Endothelial cell (in vitro differentiated cells): ENCODE data around the gene RAMP3. TPM values are rescaled to one million over a fixed set of nuclear protein-coding genes. Genes with fewer than 3 reads are reported as not detected.

ENCODE experiments used
- DNase-seq: peaks from one replicate; pipeline ENCODE4 v3.0.0; 2021; ENCODE audit warnings: low spot score
- H3K27ac Mint-ChIP-seq: one replicate; pipeline ENCODE4 v1.8.0; 2021; ENCODE audit warnings: mixed read lengths, inconsistent platforms; ENCODE audit not compliant: unreplicated experiment
- H3K27me3 Mint-ChIP-seq: one replicate; pipeline ENCODE4 v1.8.0; 2021; ENCODE audit warnings: mild to moderate bottlenecking, moderate library complexity, mixed read lengths, inconsistent platforms; ENCODE audit not compliant: unreplicated experiment
- H3K36me3 Mint-ChIP-seq: one replicate; pipeline ENCODE4 v1.8.0; 2021; ENCODE audit warnings: mild to moderate bottlenecking, low read depth, mixed read lengths, inconsistent platforms; ENCODE audit not compliant: unreplicated experiment
- H3K4me1 Mint-ChIP-seq: one replicate; pipeline ENCODE4 v1.8.0; 2021; ENCODE audit warnings: mild to moderate bottlenecking, mixed read lengths, inconsistent platforms; ENCODE audit not compliant: unreplicated experiment
- H3K4me3 Mint-ChIP-seq: one replicate; pipeline ENCODE4 v1.8.0; 2021; ENCODE audit warnings: mild to moderate bottlenecking, mixed read lengths, inconsistent platforms; ENCODE audit not compliant: unreplicated experiment
- H3K9me3 Mint-ChIP-seq: one replicate; pipeline ENCODE4 v1.8.0; 2021; ENCODE audit warnings: mixed read lengths, inconsistent platforms; ENCODE audit not compliant: unreplicated experiment
- total RNA-seq: library from RNA; stranded (reverse); fragmentation: NEBNext Ultra II Directional; extraction: Animal tissue kit (Norgen Biotek cat#: 25700); gene quantifications from one replicate; pipeline ENCODE4 v1.2.1, GENCODE V29; 2021; ENCODE audit not compliant: unreplicated experiment
- TF ChIP-seq, protein P1 (sequence below): fragments of 200-600 bp; sonication (generic); IDR thresholded peaks from one replicate; pipeline ENCODE4 v1.5.0; 2021; ENCODE audit warnings: antibody characterized with exemption; ENCODE audit not compliant: unreplicated experiment

The RAMP3 gene
- total RNA-seq, 1 donor from 2014 or later: 0.62 TPM

DNA sequence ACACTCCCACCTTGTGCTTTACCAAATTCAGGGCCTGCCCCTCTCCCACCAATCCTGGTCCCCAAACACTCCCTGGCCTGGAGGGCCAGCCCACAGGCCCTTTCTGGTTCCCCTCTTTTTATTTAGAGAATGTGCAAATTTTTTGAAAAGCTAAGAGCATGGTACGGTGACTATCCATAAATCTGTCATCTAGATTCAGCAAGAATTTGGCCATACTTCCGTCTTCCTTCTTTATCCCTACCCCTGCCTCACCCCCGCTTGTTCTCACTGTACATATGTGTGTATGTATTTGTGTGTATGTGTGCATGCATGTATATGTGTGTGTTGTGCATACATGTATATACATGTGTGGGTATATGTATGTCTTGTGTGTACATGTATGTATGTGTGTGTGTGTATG lies 38.0 kb upstream of the RAMP3 start:
- Mint-ChIP-seq H3K36me3 (no peaks in the 10 kb centered on the region), H3K27ac (no peak overlapping the region), H3K27me3 (peaks cover 14% of the 10 kb centered on the region), H3K4me3 (no peak overlapping the region), H3K4me1 (no peaks in the 10 kb centered on the region), H3K9me3 (no peaks in the 10 kb centered on the region)
- TF ChIP-seq, protein P1, sequence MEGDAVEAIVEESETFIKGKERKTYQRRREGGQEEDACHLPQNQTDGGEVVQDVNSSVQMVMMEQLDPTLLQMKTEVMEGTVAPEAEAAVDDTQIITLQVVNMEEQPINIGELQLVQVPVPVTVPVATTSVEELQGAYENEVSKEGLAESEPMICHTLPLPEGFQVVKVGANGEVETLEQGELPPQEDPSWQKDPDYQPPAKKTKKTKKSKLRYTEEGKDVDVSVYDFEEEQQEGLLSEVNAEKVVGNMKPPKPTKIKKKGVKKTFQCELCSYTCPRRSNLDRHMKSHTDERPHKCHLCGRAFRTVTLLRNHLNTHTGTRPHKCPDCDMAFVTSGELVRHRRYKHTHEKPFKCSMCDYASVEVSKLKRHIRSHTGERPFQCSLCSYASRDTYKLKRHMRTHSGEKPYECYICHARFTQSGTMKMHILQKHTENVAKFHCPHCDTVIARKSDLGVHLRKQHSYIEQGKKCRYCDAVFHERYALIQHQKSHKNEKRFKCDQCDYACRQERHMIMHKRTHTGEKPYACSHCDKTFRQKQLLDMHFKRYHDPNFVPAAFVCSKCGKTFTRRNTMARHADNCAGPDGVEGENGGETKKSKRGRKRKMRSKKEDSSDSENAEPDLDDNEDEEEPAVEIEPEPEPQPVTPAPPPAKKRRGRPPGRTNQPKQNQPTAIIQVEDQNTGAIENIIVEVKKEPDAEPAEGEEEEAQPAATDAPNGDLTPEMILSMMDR: no peak
- DNase-seq: no peak

DNA sequence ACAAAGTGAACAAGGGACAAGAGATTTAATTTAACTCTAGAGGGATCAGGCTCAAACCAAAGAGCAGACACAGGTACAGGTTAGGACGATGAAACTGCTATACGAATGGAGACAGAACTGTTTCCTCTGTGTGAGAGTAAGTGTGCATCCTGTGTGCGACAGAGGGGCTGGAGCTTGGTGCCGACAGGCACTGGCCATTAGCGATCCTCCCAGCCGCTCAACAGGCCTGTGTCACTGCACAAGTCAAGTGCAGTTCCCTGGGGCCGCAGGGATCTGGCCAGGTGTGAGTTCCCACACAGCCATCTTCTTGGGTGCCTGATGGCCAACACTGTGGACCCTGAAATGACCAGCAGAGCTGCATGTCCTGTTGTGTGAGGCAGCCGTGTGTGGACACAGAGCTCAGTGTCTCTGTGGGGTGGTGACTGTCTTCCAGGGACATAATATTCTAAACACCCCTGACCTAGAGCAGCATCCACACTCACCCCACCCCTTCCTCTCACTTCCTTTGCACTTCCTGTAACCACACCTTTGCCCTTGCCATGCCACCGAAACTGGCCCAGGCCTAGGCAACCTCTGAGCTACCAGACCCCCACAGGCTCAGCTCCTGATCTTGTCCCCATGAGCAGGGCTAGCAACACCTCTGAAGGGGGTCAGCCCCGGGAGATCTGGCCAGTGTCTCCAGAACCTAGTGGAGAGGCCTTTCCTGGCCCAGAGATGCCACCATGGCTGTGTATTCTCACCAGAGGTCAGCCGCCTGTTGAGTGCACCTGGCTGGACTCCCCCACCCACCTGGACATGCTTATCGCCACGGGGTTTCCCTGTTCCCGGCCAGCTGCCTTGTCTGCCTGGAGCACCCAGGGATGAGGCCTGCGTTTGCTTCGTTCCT lies 34.4 kb upstream of the RAMP3 start:
- no peaks in the 10 kb centered on the region for H3K4me1 Mint-ChIP-seq
- H3K36me3 Mint-ChIP-seq: no peaks in the 10 kb centered on the region
- H3K27ac Mint-ChIP-seq: no peak overlapping the region
- TF ChIP-seq, protein P1: no peak
- H3K27me3 Mint-ChIP-seq: peaks cover 14% of the 10 kb centered on the region
- H3K9me3 Mint-ChIP-seq: no peaks in the 10 kb centered on the region
- no peak overlapping the region for H3K4me3 Mint-ChIP-seq
- DNase-seq: no peak

DNA sequence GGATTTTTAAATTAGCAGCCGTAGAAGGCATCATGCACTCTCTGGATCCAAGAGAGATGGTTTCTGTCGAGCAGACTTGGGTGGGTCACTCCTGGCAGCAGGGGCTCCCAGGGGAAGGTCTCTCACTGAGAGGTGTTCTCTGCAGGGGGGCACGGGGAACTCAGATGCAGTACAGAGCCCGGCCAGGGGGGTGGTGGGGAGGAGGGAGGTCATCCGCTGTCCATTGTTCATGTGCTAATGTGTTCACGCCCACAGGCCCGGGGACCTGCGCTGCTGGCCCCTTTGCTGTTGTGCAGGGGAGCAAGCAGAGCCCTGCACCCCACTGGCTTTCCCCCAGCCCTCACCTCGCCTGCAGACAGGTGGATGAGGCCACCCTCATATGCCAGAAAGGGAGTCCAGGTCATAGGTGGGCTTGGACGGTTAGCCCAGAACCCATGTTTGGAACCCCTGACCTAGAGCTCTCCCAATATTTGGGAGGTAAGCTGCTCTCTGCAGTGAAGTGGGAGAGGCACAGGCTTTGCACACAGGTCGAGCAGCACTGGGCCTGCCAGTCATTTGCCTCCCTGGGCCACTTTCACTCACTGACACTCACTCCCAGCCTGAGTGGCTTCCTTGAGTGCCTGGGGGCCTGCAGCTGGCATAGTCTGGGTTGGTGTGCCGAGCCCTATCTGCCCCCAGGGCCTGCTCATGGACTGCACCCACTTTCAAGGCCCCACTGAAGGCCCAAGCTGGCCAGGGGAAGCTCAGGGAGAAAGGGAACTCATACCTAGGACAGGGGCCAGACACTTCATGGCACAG lies 33.5 kb upstream of the RAMP3 start:
- no peak for DNase-seq
- no peaks in the 10 kb centered on the region for H3K4me1 Mint-ChIP-seq
- TF ChIP-seq, protein P1: no peak
- H3K27ac Mint-ChIP-seq: no peak overlapping the region
- no peak overlapping the region for H3K4me3 Mint-ChIP-seq
- no peaks in the 10 kb centered on the region for H3K9me3 Mint-ChIP-seq
- no peaks in the 10 kb centered on the region for H3K36me3 Mint-ChIP-seq
- peaks cover 9% of the 10 kb centered on the region for H3K27me3 Mint-ChIP-seq

DNA sequence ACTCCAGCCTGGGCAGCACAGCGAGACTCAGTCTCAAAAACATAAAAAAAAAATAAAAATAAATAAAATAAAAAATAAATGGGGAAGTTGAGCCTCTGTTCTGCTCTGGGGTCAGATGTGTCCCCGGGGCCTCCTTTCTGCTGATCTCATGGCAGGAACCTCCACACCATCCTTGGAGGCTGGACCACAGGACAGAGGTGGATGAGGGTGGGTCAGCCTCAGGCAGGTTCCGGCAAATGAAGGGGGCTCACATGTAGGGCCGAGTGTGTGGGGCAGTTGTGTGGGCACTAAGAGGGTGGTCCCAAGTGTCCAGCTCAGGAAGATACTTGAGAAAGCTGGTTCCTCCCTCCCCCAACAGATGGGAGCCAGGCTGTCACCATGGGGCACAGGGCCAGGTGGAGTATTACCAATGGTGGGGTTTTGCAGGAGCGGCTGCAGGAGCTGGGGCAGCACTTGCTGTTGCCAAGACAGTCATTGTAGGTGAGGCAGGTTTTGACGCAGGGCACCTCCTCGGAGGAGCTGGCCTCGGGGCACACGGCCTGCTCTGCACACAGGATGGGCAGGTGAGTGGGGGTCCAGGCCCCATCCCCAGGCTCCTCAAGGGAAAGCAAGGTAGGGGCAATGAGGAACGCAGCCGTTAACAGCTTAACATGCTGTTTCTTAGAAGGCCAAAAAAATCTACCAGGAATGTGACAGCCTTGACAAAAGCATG lies 32.2 kb upstream of the RAMP3 start:
- H3K36me3 Mint-ChIP-seq: no peaks in the 10 kb centered on the region
- DNase-seq: no peak
- no peaks in the 10 kb centered on the region for H3K4me1 Mint-ChIP-seq
- H3K27me3 Mint-ChIP-seq: peaks cover 4% of the 10 kb centered on the region
- no peaks in the 10 kb centered on the region for H3K9me3 Mint-ChIP-seq
- no peak overlapping the region for H3K27ac Mint-ChIP-seq
- TF ChIP-seq, protein P1: no peak
- no peak overlapping the region for H3K4me3 Mint-ChIP-seq
